G401.6 (cell line): ENCODE data around the gene SLC9C1.

Source experiments
- FAIRE-seq: peaks from 2 replicates; lab custom pipeline; 2012; peaks lifted over from hg19 to GRCh38; lab: Jason Lieb, UNC

Gene SLC9C1

DNA sequence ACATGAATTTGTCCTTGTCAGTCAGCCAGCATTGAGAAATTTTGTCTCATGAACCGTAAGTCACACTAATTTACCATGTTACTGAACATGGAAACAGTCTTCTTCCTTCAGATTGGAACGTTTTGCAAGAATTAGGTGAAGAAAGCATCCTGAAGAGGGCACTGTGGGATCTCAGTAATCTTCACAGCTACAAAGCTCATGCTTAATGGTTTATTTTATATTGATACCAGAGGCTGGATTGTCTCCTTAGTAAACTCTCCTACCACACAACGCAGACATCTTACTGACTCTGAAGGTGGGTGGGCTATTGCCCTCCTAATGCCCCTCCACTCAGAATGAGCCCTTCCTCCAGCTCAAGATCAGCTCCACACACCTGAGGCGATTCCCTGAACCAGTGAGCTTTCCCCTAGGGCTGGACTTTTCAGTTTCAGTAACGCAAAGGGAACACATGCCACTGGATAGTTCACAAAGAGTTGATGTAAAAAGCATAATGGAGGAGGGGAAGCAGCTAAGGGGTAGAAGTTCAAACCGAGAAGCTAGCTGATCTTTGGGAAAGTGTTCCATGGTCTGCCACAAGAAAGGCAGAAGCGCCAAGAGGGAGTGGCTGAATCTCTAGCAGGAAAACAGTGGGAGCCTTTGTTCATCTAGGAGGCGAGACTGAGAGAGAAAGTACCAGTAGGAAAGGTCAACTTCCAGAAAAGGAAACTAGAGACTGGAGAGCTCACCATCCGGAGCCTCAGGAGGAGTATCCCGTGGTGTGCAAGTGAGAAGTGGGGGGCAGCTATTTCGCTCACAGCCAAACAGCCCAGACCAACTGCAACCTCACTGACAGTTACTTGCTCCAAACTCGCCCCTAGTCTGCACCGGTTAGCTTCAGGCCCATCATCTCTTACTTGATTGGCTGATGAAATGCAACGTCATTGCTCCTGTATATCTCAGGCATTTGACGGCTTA, at the start of gene SLC9C1:
SLC9C1 (minus strand) TSS at position 849 of the 954 bp plus-strand sequence. CDS start 7,425 bp downstream, outside the sequence.
- FAIRE-seq, result peak; percentile 27

DNA sequence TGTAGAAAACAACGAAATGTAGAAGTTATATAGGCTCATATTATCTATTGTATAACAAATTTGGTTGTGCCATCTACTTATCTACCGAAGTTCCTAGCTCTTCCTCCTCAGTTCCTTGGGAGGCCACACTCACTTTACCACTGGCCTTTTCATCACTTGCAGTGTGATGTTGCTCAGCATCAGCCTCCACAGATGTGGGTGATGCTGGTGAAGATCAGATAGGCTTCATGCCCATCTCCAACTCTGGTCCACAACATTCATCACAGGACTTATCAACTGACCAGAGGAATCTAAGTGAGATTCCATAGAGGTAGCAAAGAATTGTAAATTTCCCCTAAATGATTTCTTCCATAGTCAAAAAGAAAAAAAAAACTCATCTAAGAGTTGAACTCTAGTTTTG, 47.4 kb upstream of the SLC9C1 start:
- no peak for FAIRE-seq

DNA sequence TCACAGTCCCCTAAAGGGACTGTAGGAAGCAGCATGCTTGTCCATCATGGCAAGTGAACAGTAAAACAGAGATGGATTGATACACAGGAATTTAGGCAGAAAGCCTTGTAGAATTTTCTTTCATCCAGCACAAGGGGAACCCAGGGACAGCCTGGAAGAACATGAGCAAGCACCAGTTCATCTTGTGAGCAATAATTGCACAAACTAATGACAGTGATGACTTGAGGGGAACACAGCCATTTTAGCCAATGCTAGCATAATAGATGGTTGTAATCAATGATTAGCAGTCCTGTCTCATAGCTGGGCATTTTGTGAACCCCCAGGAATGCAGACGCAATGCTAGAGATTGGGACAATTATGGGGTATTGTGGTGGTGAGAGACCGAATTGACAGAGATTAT, 45.6 kb upstream of the SLC9C1 start:
- no peak for FAIRE-seq

DNA sequence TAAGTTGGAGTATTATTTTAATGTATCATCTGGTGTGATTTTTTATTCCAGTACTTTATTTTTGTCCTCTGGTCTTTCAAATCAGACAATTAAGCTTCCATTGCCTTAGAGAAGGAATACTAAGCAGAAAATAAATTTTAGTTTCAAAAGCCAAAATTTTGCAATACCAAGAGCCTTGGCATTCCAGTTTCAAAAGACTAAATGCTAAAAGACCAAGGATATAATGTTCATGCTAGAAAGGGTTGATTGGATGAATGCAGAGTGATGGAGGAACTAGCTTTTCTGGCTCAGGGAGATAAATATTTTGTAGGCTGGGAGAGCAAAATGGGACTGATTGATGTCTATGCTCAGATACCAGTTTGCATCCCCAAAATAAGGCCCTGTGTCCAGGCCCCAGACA, 45.1 kb upstream of the SLC9C1 start:
- no peak for FAIRE-seq

DNA sequence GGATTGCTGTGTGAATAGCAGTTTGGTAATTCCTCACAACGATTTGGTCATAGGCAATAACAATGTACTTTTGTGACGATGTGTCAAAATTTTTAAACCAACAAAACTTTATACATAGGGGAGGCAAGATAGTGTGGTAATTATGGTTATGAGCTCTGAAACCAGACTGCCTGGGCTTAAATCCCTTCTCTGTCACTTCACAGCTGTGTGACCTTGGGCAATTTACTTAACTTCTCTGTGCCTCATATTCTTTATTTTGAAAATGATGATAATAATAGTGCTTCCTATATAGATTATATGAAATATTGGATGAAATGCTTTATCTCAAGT, 44.7 kb upstream of the SLC9C1 start:
- no peak for FAIRE-seq

DNA sequence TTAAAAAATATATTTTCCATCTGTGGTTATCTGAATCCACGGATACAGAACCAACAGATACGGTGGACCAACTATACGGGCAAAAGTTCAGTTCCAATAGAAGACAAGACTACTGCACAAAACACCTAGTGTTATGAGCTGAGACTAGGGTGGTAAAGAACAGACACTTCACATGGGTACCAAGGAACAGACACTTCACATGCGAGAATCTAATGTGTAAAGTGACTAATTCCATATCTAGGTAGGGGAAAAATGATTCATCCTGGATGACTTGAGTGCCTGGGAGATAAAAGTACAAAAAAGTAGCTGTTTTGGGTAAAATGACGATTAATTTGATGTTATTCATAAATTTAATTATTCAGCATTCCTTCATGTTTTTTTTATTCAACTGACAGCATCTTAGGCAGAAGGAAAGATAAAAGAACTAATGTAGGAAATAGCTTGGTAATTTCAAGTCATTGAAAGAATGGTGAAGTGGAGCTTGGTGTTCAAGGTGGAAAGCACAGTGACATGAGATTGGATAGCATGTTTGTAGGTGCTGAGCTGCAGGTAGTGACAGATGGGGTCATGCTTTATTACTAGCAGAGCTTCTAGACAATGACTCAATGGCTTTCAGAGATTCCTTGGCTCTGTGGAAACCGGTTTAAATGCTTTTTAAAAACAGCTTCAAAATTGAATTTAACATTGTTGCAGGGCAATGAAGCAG, 44.2 kb upstream of the SLC9C1 start:
- no peak for FAIRE-seq

DNA sequence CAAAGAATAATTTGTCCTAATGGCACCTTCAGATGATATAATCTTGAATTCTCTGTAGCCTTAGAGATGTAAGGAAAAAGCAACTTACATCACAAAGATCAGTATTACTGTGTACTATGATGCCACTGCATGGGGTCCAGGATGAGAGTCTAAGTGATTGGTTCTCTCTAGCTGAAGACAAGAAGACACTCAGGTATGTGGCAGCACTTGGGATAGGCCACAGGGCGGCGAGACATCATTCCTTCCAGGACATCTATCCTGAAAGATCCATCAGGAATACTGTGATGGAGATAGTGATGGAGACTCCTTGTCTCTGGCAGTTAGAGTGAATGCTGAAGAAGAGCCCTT, 41.4 kb upstream of the SLC9C1 start:
- FAIRE-seq, result no peak

DNA sequence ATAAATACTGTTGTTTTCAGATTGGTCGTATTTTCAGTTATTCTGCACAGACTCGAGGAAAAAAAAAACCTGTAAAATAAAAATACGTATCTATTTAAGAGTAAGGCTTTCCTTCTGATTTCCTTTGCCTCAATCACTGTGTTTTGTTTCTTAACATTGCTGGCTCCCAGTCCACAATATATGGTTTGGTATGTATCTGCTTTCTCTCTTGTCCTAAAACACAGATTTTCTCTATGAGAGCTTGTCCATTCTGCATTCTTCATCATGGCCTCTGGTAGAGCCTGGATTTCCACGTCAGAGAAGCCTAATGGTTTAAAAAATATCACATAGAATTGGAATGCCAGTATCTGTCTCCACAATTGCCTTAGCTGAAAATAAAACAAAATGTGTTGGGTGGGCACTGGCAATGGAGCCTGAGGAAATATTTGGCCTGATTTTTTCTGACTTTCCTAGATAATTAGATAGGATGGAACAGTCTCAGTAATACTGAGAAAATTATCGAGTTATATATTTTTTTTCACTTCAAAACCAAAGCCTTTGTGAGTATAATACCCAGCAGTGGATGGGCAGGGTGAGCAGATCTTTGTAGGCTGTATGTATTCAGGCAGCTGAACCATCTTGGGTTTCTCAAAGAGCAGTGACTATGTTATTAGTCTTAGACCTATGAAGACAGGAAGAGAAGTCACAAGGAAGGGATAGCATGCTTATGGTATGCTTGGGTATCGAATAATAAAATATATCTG, 40.8 kb upstream of the SLC9C1 start:
- FAIRE-seq, result no peak

DNA sequence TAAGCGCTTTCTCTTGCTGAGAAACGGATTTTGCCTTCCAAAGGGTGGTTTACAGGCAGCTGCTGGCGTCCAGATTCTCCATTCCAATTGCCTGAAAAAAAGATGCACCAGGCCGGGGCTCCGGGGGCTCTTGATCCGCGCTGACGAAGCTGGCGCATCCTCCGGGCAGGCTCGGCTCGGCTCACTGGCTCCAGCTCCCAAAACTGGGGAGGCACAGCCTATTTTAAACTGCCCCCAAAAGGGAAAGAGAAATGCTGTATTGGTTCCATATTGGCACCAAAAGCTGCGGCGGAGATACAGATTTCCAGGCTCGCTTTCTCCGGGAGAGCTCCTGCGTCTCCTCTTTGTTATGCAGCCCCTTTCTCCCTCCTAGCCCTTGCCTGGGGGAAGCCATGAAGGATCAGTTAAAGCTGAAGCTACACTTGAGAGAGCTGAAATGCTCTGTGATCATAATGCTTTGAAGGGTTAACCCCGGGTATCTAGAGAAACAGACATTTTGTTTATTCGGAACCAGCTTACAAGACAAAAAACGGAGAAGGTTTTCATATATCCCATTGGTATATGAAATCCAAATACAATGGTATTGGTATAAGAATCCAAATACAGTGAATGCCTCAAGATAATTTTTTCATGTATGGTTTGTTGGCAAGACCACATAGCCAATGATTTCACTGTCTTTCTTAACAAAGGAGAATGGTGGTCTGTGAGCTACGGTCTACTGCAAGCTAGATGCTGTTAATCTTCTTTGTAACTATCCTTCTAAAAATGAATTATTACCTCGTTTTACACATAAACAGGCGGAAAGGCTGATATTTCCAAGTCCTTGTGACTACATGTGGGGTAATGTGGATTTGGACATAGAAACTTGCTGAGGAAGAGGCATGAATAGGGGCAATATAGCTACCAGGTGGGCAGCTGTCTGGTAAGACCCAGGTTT, 39.6 kb upstream of the SLC9C1 start:
- FAIRE-seq, result no peak

DNA sequence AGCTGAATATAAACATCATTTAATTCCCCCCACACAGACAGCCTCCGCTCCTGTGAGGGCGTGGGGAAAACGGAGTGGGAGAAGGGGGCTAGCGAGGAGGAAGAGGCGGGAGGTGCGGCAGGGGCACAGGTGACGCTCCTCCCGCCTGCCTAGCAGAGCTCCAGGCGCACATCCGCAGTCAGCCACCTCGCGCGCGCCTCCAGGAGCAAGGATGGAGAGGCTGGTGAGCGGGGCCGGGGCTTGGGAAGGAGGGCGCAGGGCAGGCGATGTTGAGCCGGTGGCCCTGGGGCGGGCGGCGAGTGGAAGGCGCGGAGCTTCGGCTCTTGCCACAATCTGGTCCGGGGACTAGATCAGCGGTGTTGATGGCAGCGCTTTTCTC, 39.0 kb upstream of the SLC9C1 start, which contains the start of gene CD200:
CD200 (plus strand) TSS at position 155 of the 379 bp plus-strand sequence; CDS start at position 212, 57 bp downstream.
- no peak for FAIRE-seq

DNA sequence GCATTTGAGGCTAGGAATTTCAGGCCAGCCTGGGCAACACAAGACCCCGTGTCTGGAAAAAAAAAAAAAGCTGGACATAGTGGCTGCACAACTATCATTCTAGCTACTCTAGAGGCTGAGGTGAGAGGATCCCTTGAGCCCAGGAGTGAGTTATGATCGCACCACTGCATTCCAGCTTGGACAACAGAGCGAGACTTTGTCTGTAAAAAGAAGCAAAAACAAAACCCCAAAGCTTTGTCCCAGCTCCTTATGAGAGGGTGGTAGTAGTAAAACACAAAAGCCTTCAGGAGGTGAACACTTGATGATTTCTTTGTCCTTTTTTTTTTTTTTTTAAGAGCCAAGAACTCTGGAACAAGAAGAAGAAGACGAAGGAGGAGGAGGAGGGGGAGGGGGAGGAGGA, 37.8 kb upstream of the SLC9C1 start:
- no peak for FAIRE-seq

DNA sequence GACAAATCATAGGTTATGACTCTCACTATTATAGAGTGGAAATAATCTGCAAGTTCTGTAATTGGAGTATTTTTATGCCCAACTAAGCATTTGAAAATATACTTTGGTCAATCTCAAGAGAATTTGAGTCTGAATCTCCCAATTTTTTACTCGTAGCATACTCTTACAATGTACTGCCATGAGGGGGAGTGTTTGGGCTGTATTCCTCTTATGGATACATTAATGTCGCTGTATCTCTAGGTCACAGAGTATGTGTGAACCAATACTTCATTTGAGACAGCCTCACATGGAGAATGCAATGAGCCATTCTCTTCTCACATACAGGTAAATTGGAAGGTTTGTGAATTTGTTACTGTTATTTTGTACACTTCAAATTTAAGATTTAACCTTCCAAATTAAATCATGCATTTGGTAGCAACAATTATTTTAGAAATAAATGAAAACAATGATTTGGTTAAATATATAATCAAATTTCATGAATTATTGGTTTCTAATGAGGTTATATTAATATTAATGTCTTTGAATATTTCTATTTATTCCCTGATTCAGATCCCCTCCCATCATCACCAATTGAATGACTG, 33.4 kb upstream of the SLC9C1 start:
- FAIRE-seq, result peak; percentile 55

DNA sequence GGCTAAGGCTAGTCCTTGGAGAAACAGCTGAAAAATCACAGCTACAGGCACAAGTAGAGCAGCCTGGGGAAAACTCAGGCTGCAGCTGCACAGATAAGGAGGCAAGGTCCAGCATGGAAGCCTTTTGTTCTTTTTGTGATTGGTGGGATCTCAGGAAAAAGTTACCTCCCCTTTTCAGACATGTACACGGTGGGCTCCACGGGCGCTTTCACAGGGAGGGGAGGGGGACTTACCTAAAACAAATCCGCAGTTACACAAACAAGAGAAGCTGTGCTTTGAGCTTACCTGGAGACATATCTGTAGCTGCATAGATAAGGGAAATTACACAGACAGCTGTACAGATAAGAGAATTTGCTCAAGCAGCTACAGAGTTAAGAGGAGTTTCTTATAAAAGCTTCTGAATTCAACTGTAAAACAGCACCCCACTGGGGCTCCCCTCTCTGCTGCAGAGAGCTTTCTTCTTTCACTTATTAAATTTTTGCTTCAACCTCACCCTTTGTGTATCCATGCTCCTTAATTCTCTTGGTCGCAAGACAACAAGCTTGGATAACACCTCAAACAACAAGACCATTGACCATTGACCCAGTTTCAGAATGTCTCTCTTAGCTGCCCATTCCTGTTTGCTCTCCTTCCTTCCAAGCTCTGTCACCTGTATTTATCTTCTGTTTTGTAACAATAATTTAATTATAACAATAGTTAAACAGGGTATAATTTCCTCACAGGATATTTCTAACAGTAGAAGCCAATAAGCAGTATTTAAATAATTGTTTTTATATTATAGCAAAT, 28.0 kb upstream of the SLC9C1 start:
- FAIRE-seq, result no peak

DNA sequence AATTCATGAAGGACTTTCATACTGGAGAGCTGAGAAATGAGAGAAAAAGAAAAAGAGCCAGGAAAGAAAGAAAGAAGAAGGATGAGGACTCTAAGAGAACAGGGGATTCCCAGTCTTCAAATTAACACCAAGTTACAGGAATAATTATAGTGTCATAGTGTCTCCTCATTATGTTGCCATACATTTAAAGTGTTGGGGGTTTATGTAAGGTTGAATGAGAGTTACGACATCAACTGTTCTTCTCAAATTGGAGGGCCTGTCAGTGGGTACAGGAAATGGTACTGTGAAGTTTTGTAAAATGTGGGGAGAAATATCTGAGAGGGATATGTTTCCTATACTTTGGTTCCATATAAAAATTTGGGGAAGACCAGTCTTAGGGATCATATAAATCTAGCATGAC, 26.7 kb upstream of the SLC9C1 start:
- no peak for FAIRE-seq

DNA sequence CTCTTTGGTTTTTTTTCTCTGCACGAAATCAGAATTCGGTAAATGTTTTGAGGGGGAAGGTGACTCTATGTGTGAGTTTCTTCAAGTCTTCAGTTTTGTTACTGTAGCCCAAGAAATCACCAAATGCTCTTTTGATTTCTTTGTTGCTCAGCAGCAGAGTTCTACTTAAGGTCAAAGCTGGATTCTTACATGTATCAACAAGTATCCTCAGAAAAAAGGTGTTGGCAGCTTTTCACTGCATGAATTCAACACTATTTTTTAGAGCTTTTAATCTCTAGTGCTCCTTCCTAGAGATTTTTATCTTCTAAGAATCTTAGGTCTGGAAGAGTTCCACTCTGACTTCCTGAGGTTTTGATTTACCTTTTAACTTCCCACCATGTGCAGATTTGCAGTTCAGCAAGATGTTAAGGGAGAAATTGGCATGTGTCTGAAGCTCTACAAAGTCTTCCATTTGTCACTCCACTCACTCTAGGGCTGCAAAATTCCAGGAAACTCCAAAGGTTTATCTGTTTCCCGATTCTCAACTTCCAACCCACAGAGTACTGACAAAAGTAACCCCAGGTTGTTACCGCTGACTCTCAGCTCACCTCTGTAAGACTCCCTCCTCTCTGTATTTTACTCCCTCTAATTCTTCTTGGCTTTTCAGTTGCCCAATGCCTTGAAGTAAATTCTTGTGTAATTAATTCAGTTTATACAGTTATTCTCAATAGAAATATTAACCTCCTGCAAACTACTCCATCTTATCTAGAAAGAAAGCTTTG, 25.7 kb upstream of the SLC9C1 start:
- FAIRE-seq, result no peak

DNA sequence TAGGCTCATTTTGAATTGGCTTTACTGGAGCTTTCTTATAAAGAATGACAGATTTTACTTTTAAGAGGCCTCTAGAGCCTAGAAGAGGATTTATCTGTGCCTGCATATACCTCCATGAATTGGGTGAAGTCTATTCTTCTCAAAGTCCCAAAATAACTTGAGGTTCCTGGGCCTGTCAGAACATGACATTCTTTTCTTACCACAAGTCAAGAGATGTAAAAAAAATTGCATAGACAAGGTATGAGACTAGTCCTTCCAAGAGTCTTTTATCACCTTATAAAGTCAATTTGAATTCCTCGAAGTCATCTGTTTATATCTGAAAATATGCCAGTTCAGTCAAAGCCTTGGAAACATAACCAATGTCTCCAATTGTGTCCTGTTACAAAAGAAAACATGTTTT, 21.8 kb upstream of the SLC9C1 start:
- no peak for FAIRE-seq

DNA sequence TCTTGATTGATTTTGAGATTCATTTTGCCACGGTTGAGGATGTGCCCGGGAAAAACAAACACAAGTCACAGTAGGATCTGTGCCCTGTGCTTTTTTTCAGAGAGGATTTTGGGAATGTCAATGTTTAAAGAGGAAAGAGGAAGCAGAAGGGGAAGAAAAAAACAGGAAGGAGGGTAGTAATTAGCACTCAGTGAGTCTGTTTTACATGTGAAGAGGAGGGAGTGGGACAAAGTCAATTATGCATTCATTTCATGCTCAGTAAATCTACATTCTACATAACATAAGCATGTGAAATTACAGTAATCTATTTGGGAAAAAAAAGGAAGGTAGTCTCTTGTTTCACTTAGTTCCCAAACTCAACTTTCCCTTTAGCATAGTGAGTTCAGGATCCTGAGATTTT, 20.6 kb upstream of the SLC9C1 start:
- no peak for FAIRE-seq

DNA sequence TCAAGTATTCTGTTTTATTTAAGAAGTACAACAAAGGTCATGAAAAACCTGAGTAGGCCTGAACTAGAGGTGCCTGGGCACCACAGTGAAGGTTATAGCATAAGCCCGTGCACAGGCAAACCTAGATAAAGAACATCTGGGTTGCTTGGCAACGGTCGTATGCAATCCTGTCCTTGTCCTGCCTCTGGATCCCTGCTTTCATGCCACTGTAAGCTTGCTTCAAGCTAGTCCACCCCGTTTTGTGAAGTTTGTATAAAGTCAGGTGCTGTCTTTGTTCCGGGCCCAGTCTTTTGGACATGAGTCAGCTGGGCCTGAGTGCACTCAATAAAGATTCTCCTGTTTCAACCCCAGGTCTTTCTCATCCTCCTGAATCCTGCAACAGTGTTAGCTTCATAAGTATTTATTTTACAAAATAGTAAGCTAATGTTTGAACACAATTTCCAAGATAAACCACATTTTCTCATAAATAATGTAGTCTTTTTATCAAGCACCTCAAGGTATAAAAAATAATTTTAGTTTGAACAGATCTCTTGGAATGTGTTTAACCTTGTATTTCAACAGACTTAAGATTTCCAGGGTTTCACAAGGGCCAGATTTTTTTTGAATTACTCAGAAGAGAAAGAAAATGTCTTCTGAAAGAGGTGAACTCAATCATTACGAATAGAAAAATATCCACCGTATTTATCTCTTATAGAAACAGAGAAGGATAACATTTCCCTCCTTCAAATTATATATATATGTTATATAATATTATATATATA, 14.3 kb upstream of the SLC9C1 start:
- no peak for FAIRE-seq

DNA sequence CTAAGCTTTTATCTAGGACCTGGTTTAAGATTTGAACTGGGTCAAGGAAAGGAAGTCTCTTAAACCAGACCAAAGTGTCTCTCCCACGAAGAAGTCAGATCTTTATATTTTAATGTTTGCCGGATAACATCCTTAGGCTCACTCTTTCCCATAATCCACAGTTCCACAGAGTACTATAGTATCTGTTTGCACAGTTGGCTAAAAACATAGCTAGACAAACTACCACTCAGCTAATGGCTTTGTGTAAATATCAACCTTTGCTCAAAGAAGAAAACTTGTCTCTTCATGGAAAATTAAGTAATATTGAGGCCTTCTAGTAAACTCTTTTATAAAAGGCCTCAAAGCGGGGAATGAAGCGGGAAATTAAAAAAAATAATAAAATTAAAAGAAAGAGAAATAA, 13.5 kb upstream of the SLC9C1 start:
- no peak for FAIRE-seq
